HG02981 (cell line): ENCODE results near the gene BCKDK.
"Not testable (repeated sequence)": the region's sequence is repeated elsewhere in the genome, so short reads cannot be mapped to it uniquely, and the experiment has no call there.

Source experiments
- ATAC-seq: cut with Tn5 transposase; IDR thresholded peaks from one replicate; pipeline ENCODE4 v1.9.1; 2021; ENCODE audit warnings: mild to moderate bottlenecking, moderate library complexity; ENCODE audit not compliant: unreplicated experiment

The BCKDK gene

DNA sequence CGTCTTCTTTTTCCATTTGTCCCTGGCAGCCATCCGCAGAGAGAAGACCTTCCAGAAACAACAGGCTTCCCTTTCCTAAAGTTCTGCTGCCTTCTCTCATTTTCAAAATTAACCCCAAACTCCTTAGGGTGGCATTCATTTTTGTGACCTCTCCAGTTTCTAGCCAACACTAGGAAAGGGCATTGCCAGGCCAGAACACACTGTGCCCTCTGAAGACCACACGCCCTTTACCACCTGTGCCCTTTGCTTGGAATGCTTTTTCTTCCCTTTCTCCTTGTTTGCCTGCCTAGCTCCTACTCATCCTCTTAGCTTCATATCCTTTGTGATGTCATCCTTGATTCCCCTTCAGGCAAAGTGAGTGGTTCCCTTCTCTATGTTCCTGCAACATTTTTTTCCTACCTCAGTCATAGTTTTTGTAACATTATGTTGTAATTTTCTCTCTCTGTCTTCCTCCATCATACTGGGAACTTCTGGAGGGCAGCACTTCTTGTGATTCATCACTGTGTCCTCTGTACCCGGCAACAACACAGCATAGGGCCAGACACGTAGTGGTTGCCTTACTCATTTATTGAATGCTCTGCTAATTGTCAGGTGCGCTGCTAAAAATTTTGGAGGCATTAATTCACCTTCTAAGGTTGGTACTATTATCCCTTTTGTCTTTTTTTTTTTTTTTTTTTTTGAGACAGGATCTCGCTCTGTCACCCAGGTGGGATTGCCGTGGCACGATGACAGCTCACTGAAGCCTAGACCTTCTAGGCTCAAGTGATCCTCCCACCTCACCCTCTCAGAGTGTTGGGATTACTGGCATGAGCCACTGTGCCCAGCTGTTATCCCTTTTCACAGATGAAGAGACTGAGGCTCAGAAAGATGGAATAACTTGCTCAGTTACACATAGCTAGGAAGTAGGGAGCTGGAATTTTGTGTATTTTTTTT lies 10.3 kb downstream of the BCKDK start:
- no peak for ATAC-seq

- ATAC-seq, result no peak
Measured at GRCh38 chr16:31120129-31120528, 11.9 kb downstream of the BCKDK start.

DNA sequence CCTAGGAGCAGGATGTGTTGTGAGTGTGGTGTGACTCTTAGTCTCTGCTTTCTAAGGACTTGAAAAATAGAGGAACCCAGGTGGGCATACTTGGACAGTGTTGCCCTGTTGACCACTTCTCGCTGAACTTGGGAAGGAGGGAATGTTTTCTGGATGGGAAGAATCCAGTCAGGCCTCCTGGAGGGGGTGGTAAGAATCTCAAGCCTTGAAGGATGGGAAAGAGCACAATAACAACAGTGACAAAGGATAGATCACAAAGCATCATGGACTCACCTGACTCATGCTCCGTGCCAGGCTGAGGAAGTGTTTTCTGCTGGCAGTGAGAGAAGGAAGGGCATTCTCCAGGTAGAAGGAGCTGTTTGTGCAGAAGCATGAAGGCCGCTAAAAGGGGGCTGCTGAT lies 17.7 kb downstream of the BCKDK start:
- ATAC-seq, result no peak

GRCh38 chr16:31127182-31127581 lies 19.0 kb downstream of the BCKDK start:
- ATAC-seq, result no peak

DNA sequence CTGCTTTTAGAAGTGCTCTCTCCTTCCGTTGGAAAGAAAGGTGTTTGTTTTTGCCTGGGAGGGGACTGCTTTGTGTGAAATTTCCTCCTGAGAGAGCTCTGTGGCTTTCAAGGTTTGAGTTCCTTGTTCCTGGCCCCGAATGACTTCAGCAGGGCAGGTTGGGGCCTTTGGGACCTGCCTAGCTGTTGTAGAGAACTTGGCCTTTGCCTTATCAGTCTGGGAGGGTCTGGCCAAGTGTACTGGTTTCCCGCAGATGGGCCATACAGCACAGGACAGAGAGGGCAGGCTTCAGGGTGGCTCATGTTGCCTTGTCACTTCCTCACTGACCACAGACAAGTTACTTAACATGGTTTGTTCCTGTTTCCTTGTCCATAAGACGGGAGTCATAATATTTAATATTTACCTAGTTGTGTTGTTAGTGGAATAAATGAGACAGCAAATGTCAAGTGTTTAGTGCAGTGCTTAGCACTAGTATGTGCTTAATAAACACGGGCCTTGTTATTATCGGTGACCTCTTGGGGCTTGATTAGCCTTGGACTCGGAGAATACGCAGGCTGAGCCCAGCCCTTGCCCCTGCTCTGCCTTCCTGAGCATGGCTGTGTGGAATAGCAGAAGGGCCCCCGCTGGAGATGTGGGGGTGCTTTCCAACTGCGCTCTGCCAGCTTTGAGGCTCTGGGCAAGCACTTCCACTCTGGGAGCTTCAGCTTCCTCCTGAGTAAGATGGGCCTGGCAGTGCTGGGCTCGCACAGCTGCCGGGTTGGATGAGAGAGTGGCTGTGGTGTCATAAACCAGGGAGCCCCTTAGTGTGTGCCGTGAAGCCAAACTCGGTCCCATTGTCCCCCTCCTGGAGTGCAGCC lies 20.8 kb downstream of the BCKDK start:
- ATAC-seq, result no peak

GRCh38 chr16:31129568-31130335 lies 21.6 kb downstream of the BCKDK start:
- no peak for ATAC-seq

DNA sequence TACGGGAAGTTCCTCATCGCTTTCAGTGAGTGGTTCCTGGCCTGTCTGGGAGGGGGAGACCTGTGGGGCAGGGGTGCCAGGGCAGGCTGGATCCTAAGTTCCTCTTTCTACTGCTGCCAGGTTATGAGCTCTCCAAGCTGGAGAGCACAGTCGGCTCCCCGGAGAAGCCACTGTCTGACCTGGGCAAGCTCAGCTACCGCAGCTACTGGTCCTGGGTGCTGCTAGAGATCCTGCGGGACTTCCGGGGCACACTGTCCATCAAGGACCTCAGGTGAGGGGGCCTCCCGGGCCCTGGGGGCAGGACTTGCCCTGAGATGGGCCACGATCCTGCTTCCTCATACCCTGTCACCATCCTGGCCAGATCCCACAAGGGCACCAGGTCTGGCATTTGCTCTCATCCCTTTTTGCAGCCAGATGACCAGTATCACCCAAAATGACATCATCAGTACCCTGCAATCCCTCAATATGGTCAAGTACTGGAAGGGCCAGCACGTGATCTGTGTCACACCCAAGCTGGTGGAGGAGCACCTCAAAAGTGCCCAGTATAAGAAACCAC lies 22.2 kb downstream of the BCKDK start:
- ATAC-seq, result no peak

DNA sequence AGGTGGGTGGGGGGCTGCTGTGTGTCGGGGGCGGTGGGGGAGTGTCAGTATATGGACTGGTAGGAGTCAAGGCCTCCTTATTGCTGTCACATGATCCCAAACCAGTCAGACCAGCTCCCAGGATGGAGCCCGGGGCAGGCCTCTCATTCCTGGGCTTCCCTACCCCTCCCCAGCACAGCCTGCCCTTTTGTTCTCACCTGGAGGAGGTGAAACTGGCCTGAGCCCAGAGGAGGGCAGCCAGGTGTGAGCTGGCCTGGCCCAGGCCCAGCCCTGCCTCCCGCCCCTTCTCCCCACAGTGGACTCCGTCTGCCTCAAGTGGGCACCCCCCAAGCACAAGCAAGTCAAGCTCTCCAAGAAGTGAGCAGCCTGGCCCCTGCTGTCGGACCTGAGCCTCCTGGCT lies 22.7 kb downstream of the BCKDK start:
- no peak for ATAC-seq

DNA sequence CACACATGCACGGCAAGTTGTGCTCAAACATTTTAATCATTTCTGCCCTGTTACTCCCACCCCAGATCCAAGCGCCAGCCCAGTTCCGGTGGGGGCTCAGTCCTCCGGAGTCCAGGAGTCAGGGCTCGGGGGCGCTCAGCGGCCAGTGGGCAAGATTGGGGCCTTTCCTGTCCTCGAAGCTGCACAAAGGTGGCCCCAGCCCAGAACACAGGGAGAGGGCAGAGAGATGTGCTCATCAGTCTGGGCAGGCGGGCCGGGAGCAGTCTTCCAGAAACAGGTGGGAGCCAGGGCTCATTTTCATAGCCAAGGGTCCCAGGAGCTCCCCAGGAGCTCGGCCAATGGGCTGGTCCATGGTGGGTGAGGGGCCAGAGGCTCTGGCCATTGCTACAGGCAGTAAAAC lies 23.2 kb downstream of the BCKDK start:
- no peak for ATAC-seq

- no peak for ATAC-seq
Measured at GRCh38 chr16:31131841-31132271, 23.7 kb downstream of the BCKDK start.

DNA sequence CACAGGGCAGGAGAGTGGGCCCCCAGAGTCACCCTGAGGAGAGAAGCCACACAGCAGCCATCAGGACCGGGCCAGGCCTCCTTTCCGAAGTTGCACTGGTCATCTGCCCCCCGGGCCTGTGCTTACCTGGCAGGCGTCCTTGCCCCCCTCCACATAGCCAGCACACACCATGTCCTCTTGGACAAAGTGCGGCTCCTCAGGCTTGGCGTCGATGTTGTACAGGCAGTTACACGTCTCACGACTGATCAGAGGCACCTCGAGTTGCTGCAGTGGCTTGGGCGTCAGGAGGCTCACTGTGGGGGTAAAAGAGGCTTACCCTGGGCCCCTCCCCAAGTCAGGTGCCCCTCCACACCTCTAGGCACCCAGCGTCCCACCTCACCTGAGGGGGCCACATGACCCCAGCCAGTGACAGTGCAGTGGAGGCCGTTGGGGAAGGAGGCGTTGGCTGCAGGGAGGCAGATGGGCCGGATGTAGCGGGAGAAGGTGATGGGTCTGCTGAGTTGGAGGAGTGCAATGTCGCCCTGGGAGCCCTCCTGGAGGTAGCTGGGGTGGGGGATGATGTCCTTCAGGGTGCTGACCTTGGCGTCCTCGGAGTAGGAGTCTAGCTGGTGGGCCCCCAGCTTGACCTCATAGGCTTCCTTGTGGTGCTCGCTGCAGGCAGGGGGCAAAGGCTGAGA lies 24.3 kb downstream of the BCKDK start:
- ATAC-seq, result no peak

GRCh38 chr16:31133046-31133501 lies 24.9 kb downstream of the BCKDK start:
- no peak for ATAC-seq

GRCh38 chr16:31134091-31134571 lies 25.9 kb downstream of the BCKDK start:
- ATAC-seq, result no peak

DNA sequence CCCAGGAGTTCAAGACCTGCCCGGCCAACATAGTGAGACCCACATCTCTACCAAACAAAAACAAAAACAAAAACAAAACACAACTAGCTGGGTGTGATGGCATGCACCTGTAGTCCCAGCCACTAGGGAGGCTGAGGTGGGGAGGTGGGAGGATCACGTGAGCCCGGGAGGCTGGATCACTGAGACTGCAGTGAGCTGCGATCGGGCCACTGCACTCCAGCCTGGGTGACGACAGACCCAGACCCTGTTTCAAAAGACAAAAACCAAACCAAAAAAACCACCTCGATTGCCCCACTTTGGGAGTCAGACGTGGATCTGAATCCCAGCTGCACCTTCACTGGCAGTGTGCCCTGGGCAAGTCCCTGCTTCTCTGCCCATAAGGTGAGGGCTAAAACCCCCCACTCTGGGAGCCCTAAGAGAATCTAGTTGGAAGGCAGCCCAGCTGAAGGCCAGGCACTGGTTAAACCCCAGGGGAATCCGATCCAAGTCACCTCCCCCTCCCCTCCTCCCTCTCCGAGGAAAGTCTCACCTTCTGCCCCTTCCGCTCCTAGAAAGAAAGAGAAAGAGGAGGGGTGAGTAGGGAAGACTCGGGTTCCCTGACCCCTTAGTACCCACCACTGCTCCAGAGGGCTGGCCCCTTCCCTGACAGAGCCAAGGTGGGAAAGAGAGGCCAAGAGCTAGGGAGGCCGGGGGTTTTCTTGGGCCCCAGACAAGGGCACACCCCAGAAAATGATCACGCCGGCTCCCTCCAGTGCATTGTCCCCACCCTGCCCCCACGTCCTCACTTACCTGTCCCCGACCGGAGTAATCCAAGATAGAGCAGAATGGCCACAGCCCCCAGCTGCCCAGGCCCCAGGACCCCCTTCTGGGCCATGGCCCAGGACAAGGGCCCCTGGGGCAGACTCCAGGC lies 26.7 kb downstream of the BCKDK start:
- ATAC-seq, result no peak

DNA sequence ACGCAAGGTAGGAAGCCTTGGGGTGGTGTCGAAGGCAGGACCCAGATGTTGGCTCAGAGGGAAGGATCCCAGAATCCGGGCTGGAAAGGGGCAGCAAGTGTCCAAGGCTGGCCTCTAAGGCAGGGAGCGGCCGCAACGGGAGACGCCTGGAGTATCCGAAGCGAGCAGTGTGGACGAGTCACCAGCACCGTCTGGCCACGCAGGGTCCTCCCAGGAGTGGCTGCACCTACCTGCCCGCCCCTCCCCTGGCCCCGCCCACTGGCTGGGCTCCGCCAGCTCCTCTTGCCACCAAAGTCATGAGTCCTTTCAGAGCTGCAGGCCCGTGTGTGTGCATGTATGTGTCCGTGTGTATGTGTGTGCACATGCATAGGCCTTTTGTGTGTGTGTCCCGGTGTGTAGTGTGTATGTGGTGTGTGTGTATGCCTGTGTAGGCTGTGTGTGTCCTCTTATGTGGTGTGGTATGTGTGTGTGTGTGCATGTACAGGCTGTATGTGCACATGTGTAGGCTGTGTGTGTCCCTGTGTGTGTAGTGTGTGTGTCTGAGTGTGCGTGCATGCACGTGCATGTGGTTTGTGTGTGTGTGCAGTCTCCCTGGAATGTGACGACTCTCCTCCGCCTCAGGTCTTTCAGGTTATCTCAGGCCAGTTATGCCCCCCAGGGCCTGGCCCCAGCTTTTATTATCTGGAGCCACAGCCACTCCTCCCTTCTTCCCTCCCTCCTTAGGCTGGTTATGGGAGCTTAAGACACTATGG lies 27.5 kb downstream of the BCKDK start, which contains the start of gene PRSS8:
Gene PRSS8, minus strand, starts transcription at position 193 of the 752 bp plus-strand sequence. CDS start 229 bp downstream, outside the sequence.
- no peak for ATAC-seq

GRCh38 chr16:31136287-31136662 lies 28.1 kb downstream of the BCKDK start:
- ATAC-seq, result no peak

- not testable (repeated sequence) for ATAC-seq
Measured at GRCh38 chr16:31136822-31137499, 28.8 kb downstream of the BCKDK start.
